GM19193 (cell line): ENCODE data around the gene CCDC63.

Experiments used
- POLR2A ChIP-seq: IDR thresholded peaks from 4 replicates; pipeline ENCODE4 v1.6.1; 2011; ENCODE audit not compliant: insufficient read depth, insufficient read length; ENCODE audit errors: extremely low read depth

Gene CCDC63

DNA sequence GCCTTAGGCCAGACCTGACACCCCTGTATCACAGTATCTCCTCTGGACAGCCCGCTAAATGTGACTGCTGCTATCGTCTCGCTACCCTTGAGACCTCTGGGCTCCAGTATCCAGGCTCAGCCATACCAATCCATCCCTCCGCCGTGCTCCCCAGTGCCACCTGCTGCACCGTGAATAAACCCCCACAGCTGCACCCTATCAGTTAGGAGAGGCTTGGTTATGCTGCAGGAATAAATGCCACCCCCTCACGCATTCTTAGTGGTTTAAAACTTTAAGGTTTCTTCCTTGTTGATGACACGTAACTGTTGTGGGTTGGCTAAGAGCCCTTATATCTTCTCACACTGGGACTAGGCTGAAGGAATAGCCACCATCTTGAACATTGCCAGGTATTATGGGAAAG lies 12.1 kb downstream of the CCDC63 start:
- no peak for TF ChIP-seq POLR2A

DNA sequence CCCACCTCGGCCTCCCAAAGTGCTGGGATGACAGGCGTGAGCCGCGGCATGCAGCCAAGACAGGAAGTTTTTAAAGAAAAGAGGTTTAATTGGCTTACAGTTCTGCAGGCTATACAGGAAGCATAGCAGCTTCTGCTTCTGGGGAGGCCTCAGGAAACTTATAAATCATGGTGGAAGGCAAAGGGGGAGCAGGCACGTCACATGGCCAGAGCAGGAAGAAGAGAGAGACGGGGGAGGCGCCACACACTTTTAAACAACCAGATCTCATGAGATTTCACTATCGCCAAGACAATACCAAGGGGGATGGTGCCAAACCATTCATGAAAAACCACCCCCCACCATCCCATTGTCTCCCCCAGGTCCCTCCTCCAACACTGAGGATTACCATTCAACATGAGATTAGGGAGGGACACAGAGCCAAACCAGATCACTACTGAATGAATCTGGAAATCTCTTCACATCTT lies 14.1 kb downstream of the CCDC63 start:
- TF ChIP-seq POLR2A = no peak

DNA sequence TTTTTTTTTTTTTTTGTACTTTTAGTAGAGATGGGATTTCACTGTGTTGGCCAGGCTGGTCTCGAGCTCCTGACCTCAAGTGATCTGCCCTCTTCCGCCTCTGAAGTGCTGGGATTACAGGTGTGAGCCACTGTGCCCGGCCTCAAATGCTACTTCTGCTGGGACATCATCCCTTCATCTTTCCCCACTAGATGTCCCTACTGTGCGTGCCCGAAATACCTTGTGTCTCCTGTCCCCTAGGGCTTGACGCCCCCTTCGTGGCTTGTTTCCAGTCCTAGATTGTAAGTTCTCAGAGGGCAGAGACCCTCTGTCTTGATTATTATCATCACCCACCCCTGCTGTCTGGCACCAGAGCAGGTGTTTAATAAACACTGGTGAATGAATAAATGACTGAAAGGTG lies 14.9 kb downstream of the CCDC63 start:
- no peak for TF ChIP-seq POLR2A

- no peak for TF ChIP-seq POLR2A
Observed at GRCh38 chr12:110862329-110862728, 15.5 kb downstream of the CCDC63 start.

DNA sequence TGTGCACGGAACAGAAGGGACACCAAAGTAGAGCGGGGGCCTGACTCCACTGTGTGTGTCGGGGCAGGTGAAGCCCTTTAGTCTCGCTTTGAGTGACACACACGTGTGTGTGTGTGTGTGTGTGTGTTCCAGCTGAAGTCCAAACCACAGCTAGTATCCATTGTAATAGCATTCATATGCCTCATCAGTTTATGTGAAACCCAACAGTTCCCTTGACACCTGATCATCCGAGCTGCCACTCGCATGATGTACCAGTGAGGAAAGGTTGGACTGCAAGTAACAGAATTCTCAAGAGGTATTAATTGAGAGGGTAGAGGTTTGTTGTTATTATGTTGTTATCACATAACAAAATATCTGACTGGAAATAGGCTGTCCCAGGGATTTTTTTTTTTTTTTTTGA lies 16.4 kb downstream of the CCDC63 start:
- no peak for TF ChIP-seq POLR2A

DNA sequence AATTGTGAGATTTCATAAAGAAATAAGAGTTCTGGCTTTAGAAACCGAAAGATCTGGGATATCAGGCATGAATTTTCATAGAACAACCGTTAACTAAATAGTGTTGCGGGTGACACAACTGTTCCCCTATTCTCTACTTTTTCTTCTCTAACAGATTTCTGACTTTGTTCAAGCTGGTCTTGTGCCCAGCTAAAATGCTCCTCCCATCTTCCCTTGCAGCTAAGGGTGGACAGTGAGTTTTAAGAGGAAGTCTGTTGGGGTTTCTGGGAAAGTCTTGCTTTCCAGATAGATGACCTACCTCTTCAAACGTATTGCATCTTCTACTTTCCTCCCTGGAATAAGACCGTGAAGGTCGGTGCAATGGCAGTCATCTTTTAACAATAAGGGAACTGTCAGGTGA lies 18.7 kb downstream of the CCDC63 start:
- no peak for TF ChIP-seq POLR2A

DNA sequence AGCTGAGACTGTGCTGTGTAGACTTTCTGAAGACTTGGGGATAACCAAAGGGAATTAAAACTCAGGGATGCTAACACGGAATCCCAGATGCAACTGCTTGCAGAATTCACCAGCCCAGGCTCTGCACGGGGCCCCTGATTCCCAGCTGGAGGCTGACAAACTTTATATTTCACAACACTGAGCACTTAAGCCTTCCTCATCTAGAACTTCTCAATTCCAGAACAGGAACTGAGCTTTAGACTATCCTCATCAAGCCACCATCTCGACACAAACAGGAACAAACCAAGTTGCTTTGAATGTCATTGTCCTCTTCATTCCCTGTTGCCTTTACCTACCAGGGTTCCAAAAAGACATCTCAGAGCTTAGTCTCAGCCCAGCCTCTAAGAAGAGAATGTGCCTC lies 22.2 kb downstream of the CCDC63 start:
- TF ChIP-seq POLR2A = no peak

GRCh38 chr12:110869803-110870202 lies 23.0 kb downstream of the CCDC63 start:
- TF ChIP-seq POLR2A = no peak

DNA sequence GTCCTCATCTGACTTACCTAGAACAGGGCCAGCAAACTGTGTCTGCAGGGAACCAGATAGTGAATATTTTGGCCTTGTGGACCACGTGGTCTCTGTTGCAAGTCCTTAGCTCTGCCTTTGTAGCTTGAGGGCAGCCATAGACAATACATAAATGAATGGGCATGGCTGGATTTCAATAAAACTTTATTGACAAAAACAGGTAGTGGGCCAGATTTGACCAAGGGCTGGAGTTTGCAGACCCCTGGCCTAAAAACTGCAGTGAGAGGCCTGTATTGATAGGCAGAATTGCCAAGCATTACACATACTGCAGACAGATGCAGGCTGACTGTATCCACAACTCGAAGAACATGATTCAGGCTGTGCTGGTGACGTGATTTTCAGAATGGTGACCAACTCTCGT lies 25.3 kb downstream of the CCDC63 start:
- no peak for TF ChIP-seq POLR2A

GRCh38 chr12:110874351-110874750 lies 27.6 kb downstream of the CCDC63 start:
- no peak for TF ChIP-seq POLR2A

DNA sequence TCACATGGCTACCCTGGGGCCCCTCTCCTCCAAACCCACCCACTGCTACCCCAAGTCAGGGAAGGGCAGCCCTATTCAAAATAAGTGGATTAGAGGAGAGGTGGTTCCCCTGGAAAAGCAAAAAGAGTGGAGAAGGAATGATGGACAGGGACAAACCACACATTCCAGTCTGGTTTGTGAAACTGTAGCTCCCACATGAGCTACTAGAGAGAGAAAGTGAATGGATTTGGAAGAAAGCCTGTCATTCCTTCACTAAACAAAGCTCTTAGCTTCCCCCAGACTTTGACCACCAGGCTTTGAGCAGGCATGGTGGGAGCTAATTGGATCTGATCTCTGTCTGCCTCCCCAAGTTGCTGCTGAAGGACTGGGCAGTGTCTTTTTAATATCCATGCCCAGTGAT lies 28.0 kb downstream of the CCDC63 start:
- TF ChIP-seq POLR2A = no peak

GRCh38 chr12:110880651-110881050 lies 33.9 kb downstream of the CCDC63 start:
- TF ChIP-seq POLR2A = no peak

DNA sequence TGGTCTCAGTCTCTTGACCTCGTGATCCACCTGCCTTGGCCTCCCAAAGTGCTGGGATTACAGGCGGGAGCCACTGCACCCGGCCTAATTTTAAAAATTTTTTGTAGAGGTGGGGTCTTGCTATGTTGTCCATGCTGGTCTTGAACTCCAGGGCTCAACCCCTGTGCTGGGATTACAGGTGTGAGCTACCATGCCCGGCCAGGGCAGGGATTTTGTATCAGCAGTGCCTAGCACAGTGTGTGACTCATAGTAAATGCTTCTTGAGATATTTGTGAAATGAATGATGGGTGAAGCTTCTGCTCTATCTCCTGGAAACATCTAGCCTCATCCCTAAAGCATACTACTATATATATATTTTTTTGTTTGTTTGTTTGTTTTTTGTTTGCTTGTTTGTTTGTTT lies 36.5 kb downstream of the CCDC63 start:
- no peak for TF ChIP-seq POLR2A

GRCh38 chr12:110885152-110885840 lies 38.5 kb downstream of the CCDC63 start:
- no peak for TF ChIP-seq POLR2A

DNA sequence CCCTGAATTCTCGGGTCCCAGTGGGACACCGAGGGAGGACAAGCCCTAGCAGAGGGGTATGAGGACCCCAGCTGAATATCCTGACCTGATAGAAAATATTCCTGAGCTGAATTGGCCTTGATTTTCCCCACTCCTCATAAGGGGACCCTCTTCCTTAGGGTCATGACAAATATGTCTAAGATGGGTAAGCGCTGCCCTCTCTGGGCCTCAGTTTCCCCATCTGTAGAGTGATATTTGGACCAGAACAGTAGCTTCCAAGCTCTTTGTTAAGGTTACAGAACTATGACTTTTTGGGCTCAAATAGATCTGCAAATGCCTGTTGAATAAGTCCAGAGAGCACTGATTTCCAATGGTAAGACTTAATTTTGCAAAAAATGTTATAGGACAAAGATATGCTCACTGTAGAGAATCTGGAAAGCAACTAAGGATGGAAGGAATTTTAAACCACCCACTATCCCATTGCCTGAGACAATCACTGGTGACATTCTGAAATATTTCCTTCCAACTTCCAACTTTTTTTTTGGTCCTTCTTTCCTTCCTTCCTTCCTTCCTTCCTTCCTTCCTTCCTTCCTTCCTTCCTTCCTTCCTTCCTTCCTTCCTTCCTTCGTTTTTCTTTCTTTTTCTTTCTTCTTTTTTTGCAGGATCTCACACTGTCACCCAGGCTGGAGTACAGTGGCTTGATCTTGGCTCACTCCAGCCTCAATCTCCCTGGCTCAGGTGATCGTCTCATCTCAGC lies 41.6 kb downstream of the CCDC63 start:
- TF ChIP-seq POLR2A = no peak

DNA sequence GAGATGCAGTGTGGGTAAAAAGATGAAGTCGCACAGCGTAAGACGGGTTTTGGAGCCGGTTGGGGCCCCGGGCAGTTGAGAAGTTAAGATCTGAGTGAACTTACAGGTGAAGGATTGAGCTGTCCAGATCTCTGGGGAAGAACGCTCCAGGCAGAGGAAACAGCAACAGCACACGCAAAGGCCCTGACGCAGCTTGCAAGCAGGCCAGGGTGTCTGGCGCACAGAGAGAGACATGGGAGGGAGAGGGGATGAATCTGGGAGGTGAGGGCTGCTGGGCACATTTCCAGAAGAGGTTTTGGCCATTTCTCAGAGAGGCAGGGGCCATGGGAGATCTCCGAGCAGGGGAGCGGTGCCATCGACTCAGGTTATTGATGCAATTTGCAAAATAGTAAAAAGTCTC lies 42.6 kb downstream of the CCDC63 start:
- TF ChIP-seq POLR2A = no peak
